Loucy (cell line): ENCODE data around the gene ZFAND3.

Experiments
- CTCF ChIP-seq: fragments of 200-600 bp; sonication (generic); conservative IDR thresholded peaks from 2 replicates; pipeline ENCODE4 v1.5.1; 2014; ENCODE audit warnings: mild to moderate bottlenecking, antibody characterized with exemption, low read length
- EZH2phosphoT487 ChIP-seq: fragments of 200-600 bp; IDR thresholded peaks from 2 replicates; pipeline ENCODE4 v1.6.1; 2018; ENCODE audit warnings: antibody characterized with exemption, mild to moderate bottlenecking, moderate library complexity, borderline replicate concordance

- TF ChIP-seq CTCF = no peak
- no peak for TF ChIP-seq EZH2phosphoT487
Measured at GRCh38 chr6:38159596-38159995, 340.1 kb downstream of the ZFAND3 start.
